Astrocyte (in vitro differentiated cells and primary cell): ENCODE measurements around the gene ETS1. TPM values are rescaled to one million over a fixed set of nuclear protein-coding genes. Genes with fewer than 3 reads are reported as not detected.

Source experiments
- DNase-seq: peaks from one replicate; pipeline ENCODE4 v3.0.0-alpha.2; 2010; ENCODE audit warnings: low read depth
- FAIRE-seq: peaks from 2 replicates; lab custom pipeline; 2011; peaks lifted over from hg19 to GRCh38; lab: Jason Lieb, UNC
- H2AFZ ChIP-seq: 2 replicates; pipeline ENCODE4 v1.6.0; 2012; ENCODE audit warnings: low read depth, low read length, inconsistent platforms
- H3K27ac ChIP-seq: 2 replicates; pipeline ENCODE4 v1.5.1; 2011; ENCODE audit warnings: low read depth, low read length, inconsistent platforms
- H3K27me3 ChIP-seq: 2 replicates; pipeline ENCODE4 v1.6.0; 2011; ENCODE audit warnings: low read length, inconsistent platforms; ENCODE audit not compliant: insufficient read depth
- H3K36me3 ChIP-seq: 2 replicates; pipeline ENCODE4 v1.5.1; 2011; ENCODE audit warnings: low read length, inconsistent platforms; ENCODE audit not compliant: insufficient read depth
- H3K4me1 ChIP-seq: 2 replicates; pipeline ENCODE4 v1.5.1; 2011; ENCODE audit warnings: low read length, inconsistent platforms; ENCODE audit not compliant: insufficient read depth
- H3K4me2 ChIP-seq: 2 replicates; pipeline ENCODE4 v1.6.0; 2012; ENCODE audit warnings: low read length, inconsistent platforms
- H3K4me3 ChIP-seq: 2 replicates; pipeline ENCODE4 v1.5.1; 2011; ENCODE audit warnings: low read depth, mild to moderate bottlenecking, low read length, inconsistent platforms; ENCODE audit not compliant: insufficient read depth
- H3K79me2 ChIP-seq: 2 replicates; pipeline ENCODE4 v1.6.0; 2012; ENCODE audit warnings: mild to moderate bottlenecking, low read length, inconsistent platforms; ENCODE audit not compliant: insufficient read depth
- H3K9ac ChIP-seq: 2 replicates; pipeline ENCODE4 v1.6.0; 2012; ENCODE audit warnings: mild to moderate bottlenecking, low read length, inconsistent platforms
- H3K9me3 ChIP-seq: 2 replicates; pipeline ENCODE4 v1.5.1; 2012; ENCODE audit warnings: low read depth, mild to moderate bottlenecking, low read length, inconsistent platforms; ENCODE audit not compliant: insufficient read depth
- H4K20me1 ChIP-seq: 2 replicates; pipeline ENCODE4 v1.6.0; 2012; ENCODE audit warnings: low read length, inconsistent platforms; ENCODE audit not compliant: insufficient read depth
- H3K27ac Mint-ChIP-seq: one replicate; pipeline ENCODE4 v1.8.0; 2021; ENCODE audit warnings: mild to moderate bottlenecking, mixed read lengths; ENCODE audit not compliant: unreplicated experiment
- H3K27me3 Mint-ChIP-seq: one replicate; pipeline ENCODE4 v1.8.0; 2021; ENCODE audit warnings: low read depth, mixed read lengths; ENCODE audit not compliant: unreplicated experiment
- H3K36me3 Mint-ChIP-seq: one replicate; pipeline ENCODE4 v1.8.0; 2021; ENCODE audit warnings: low read depth, mixed read lengths; ENCODE audit not compliant: unreplicated experiment
- H3K4me1 Mint-ChIP-seq: one replicate; pipeline ENCODE4 v1.8.0; 2021; ENCODE audit warnings: low read depth, mixed read lengths; ENCODE audit not compliant: unreplicated experiment
- H3K4me3 Mint-ChIP-seq: one replicate; pipeline ENCODE4 v1.8.0; 2021; ENCODE audit warnings: mild to moderate bottlenecking, moderate library complexity, mixed read lengths; ENCODE audit not compliant: unreplicated experiment
- H3K9me3 Mint-ChIP-seq: one replicate; pipeline ENCODE4 v1.8.0; 2021; ENCODE audit warnings: mild to moderate bottlenecking, mixed read lengths; ENCODE audit not compliant: unreplicated experiment
- EZH2 ChIP-seq: IDR thresholded peaks from 2 replicates; pipeline ENCODE4 v1.6.1; 2012; ENCODE audit warnings: mild to moderate bottlenecking, low read length, inconsistent platforms; ENCODE audit not compliant: insufficient read depth
- total RNA-seq: library from RNA; stranded (reverse); gene quantifications from 2 replicates; pipeline ENCODE4 v1.2.1, GENCODE V29; 2021
- TF ChIP-seq, protein P1 (sequence below): IDR thresholded peaks from 2 replicates; pipeline ENCODE4 v1.5.1; 2011; ENCODE audit warnings: low read depth, mild to moderate bottlenecking, inconsistent platforms, low read length, moderate library complexity; ENCODE audit not compliant: insufficient read depth

ETS1 gene
- total RNA-seq, 1 donor from 2014 or later = 107 TPM

DNA sequence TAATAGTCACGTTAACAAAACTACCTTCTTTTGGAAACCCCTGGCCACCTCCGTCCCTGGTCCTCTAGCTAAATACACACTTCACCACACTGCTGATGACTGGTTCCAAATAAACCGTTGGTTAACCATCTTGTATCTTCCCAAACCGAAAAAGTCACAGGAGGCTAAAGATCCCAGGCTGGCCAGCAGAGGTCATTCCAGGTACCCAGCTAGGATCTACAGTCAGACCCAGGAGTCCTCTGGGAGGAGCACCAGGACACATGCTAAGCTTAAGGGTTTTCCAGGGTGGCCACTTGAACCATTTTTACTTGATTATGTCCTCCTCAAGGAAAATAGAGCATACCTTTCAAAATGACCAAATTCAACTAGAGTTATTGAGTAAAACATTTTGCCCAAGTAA lies 103.2 kb downstream of the ETS1 start:
- Histone ChIP-seq H3K27ac (no peak overlapping the region), H3K9ac (no peak overlapping the region), H3K4me3 (no peak overlapping the region), H3K4me2 (no peak overlapping the region), H3K79me2 (peaks cover 78% of the 10 kb centered on the region), H3K36me3 (peaks cover 65% of the 10 kb centered on the region), H3K4me1 (peaks cover 17% of the 10 kb centered on the region), H4K20me1 (peaks cover 17% of the 10 kb centered on the region), H2AFZ (no peak overlapping the region), H3K9me3 (no peaks in the 10 kb centered on the region), H3K27me3 (no peaks in the 10 kb centered on the region)
- Mint-ChIP-seq H3K9me3 (peaks cover 1% of the 10 kb centered on the region), H3K4me1 (peaks cover 39% of the 10 kb centered on the region), H3K4me3 (no peak overlapping the region), H3K27me3 (no peaks in the 10 kb centered on the region), H3K36me3 (peaks cover 42% of the 10 kb centered on the region), H3K27ac (no peak overlapping the region)
- FAIRE-seq (no peak), DNase-seq (no peak)
- TF ChIP-seq, protein P1, sequence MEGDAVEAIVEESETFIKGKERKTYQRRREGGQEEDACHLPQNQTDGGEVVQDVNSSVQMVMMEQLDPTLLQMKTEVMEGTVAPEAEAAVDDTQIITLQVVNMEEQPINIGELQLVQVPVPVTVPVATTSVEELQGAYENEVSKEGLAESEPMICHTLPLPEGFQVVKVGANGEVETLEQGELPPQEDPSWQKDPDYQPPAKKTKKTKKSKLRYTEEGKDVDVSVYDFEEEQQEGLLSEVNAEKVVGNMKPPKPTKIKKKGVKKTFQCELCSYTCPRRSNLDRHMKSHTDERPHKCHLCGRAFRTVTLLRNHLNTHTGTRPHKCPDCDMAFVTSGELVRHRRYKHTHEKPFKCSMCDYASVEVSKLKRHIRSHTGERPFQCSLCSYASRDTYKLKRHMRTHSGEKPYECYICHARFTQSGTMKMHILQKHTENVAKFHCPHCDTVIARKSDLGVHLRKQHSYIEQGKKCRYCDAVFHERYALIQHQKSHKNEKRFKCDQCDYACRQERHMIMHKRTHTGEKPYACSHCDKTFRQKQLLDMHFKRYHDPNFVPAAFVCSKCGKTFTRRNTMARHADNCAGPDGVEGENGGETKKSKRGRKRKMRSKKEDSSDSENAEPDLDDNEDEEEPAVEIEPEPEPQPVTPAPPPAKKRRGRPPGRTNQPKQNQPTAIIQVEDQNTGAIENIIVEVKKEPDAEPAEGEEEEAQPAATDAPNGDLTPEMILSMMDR = no peak
- no peak for TF ChIP-seq EZH2

DNA sequence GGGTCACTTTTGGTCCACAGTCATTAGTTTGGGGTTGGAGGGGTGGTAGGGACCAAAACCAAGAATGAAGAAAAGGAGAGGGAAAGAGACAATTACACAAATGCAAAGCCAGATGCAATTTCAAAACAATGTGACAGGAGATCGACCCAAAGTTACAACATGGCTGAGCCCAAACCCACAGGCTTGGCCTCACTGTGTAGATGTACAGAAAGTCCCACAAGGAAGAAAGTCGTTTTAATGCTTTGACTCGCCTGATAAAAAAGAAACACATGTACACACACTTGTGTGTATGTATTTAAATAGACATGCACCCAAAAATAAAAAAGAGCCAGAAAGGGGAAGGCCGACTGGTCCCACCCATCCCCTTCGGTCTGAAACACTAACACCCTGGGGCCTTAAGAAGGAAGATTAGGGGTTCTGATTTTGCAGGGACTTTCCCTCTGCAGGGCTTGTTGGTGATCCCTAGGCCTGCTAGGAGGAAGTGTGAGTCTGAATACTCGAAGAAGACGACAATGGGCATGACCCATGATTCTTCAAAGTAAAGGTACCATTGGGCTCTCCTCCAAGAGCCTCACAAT lies 104.1 kb downstream of the ETS1 start:
- no peak overlapping the region for H3K27ac Mint-ChIP-seq
- Histone ChIP-seq H3K9me3 (no peaks in the 10 kb centered on the region), H3K36me3 (peaks cover 60% of the 10 kb centered on the region), H3K79me2 (peaks cover 78% of the 10 kb centered on the region), H3K9ac (no peak overlapping the region), H3K4me1 (peaks cover 9% of the 10 kb centered on the region), H3K27me3 (no peaks in the 10 kb centered on the region), H4K20me1 (peaks cover 19% of the 10 kb centered on the region), H3K27ac (no peak overlapping the region), H2AFZ (no peak overlapping the region), H3K4me3 (no peak overlapping the region), H3K4me2 (no peak overlapping the region)
- no peak for FAIRE-seq
- peaks cover 40% of the 10 kb centered on the region for H3K4me1 Mint-ChIP-seq
- H3K4me3 Mint-ChIP-seq = no peak overlapping the region
- H3K36me3 Mint-ChIP-seq = peaks cover 47% of the 10 kb centered on the region
- no peaks in the 10 kb centered on the region for H3K9me3 Mint-ChIP-seq
- no peak for DNase-seq
- TF ChIP-seq EZH2 = no peak
- TF ChIP-seq, protein P1 = no peak
- no peaks in the 10 kb centered on the region for H3K27me3 Mint-ChIP-seq

DNA sequence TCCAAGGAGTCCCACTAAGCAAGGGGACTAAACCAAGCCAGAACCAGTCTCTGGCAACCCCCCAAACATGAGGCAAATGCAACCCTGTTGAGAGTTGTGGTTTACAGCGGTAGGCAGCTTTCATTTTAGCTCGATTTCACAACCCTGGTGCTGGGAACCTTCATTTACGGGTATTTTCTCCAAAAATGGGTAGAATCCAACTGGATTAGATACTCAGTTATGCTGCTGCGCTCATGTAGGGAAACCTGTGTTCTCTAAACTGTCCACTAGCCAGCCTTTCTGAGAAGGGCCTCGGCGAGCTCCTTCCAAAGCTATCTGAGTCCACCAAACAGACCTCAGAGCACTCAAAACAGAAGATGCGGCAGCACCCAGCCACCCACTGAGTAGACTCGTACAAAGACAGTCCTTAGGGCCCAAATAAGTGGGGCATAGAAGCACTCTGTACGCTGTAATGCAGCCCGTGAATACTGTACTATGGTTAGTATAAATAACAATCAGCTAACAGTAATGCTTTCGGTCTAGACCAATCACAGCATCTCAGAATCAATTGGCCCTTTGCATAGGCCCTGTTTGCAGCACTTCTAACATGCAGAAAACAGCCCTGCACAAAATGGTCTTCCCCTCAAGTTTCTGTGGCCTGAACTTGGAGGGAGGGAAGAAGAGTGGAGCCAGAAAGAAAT lies 104.7 kb downstream of the ETS1 start:
- H4K20me1 ChIP-seq = peaks cover 21% of the 10 kb centered on the region
- peaks cover 5% of the 10 kb centered on the region for H3K4me1 ChIP-seq
- no peak overlapping the region for H3K27ac ChIP-seq
- H2AFZ ChIP-seq = no peak overlapping the region
- Mint-ChIP-seq H3K27ac (peak overlapping the region; percentile 37), H3K4me1 (peaks cover 39% of the 10 kb centered on the region), H3K36me3 (peaks cover 47% of the 10 kb centered on the region), H3K27me3 (no peaks in the 10 kb centered on the region), H3K4me3 (no peak overlapping the region), H3K9me3 (no peaks in the 10 kb centered on the region)
- no peaks in the 10 kb centered on the region for H3K9me3 ChIP-seq
- peaks cover 77% of the 10 kb centered on the region for H3K79me2 ChIP-seq
- DNase-seq (peak; percentile 75), FAIRE-seq (no peak)
- peaks cover 57% of the 10 kb centered on the region for H3K36me3 ChIP-seq
- no peaks in the 10 kb centered on the region for H3K27me3 ChIP-seq
- H3K4me3 ChIP-seq = no peak overlapping the region
- H3K9ac ChIP-seq = no peak overlapping the region
- TF ChIP-seq, protein P1 = no peak
- no peak for TF ChIP-seq EZH2
- peak overlapping the region; percentile 30 for H3K4me2 ChIP-seq
